ENCODE measurements around the gene DAGLB.
A peak's percentile ranks its signal among the peaks of the same experiment; 100 is the strongest.
"Not testable (repeated sequence)": the region's sequence is repeated elsewhere in the genome, so short reads cannot be mapped to it uniquely, and the experiment has no call there.

DAGLB gene, protein sequence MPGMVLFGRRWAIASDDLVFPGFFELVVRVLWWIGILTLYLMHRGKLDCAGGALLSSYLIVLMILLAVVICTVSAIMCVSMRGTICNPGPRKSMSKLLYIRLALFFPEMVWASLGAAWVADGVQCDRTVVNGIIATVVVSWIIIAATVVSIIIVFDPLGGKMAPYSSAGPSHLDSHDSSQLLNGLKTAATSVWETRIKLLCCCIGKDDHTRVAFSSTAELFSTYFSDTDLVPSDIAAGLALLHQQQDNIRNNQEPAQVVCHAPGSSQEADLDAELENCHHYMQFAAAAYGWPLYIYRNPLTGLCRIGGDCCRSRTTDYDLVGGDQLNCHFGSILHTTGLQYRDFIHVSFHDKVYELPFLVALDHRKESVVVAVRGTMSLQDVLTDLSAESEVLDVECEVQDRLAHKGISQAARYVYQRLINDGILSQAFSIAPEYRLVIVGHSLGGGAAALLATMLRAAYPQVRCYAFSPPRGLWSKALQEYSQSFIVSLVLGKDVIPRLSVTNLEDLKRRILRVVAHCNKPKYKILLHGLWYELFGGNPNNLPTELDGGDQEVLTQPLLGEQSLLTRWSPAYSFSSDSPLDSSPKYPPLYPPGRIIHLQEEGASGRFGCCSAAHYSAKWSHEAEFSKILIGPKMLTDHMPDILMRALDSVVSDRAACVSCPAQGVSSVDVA

DNA sequence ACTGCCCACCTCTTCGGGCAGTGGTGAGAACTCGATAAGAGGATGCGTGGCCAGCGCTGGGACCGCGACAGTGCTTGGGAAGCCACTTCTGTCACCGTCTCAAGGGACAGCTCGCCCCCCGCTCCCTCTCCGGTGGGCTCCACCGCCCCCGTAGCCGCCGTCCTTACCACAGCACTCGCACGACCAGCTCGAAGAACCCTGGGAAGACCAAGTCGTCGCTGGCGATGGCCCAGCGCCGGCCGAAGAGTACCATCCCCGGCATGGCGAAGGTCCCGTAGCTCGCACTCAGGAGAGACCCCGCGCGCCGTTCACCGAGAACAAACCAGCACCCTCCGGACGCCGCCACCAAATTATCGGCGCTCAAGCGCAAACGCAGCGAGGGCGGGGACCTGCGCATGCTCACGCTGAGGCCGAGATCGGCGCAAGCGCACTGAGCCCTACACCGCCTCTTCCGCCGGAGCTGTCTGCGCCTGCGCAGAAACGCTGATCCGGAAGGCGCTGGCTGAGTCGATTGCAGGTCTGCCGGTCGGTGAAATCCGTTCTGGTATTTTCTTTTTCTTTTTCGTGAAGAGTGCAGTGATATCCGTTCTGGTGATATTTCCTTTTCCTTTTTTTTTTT is at the start of gene DAGLB:
DAGLB (minus strand) TSS at position 374 of the 619 bp plus-strand sequence; CDS start at position 262, 112 bp downstream.
- DNase-seq (ENCODE audit: low spot score), result peak; percentile 95

DNA sequence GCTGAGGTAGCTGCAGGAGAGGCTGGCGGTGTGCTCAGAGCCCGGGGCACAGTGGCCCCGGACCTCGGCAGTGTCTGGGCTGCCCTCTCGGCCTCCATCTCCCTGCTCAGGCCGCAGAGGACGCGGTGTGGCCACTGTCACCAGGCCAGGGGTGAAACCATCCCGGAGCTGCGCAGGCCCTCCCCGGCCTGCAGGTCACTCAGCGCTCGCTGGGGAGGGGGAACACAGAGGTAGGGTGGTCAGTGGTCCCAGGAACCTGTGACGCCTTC is 49.8 kb upstream of the DAGLB start:
- DNase-seq (ENCODE audit: low spot score), result no peak

DNA sequence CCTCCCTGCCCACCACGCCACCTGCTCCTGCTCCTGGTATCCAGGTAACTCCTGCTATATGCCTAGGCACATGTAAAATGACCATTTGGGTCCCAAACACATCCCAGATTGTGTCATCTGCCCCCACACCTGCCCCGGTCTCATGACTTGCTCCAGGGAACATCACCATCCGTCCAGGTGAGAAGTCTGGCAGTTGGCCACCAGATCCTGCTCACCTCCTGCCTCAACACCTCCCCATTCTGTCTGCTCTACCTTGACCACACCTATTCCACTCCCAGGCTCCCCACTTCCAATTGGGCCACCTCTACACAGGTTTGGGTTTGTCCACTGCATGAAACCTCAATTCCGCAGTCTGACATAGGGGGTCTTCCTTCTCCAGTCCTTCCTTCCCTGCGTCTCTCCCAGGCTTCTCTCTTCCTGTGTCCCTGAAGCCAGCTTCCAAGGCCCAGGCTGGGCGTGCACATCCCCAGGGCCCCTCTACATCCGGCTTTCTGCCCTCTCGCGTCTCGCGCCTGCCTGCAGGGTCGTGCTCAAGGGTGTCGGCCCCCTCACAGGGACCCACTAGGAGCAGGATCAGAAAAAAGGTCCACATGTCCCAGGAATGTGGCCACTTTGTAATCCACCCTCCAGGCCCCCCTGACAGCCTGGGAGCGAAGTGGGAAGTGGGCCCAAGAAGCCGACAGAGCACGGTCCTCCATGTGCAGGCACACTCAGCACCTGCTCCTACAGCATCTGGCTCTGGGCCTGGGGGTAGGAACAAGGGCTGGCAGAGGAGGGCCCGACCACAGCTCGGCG is 49.3 kb upstream of the DAGLB start:
- DNase-seq (ENCODE audit: low spot score), result no peak

DNA sequence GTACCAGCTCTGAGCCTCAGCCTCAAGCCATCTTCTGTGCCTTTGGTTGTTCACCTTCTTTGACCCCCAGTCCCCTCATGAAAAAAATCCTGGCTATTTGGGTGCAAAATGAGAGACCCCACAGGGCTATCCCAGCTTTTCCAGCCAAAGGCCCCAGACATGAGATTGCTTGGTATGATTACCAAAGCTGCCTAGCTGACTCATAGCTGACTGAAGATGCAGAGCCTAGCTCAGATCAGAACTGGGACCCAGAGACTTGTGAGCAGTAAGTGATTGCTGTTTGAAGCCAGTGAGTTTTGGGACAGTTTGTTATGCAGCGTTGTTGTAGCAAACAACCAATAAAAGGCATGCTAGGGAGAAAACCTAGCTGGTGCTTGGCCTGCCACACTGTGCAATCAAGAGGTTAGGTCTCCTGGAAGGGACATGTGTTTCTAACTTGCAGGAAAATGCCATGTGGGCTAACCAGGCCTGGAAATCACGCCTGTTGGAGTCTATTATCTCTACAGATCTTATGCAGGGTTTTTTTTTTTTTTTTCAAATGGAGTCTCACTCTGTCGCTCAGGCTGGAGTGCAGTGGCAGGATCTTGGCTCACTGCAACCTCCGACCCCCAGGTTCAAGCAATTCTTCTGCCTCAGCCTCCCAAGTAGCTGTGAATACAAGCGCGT is 48.0 kb upstream of the DAGLB start:
- DNase-seq (ENCODE audit: low spot score), result no peak

- no peak for DNase-seq (ENCODE audit: low spot score)
Measured at GRCh38 chr7:6494365-6494764, 46.6 kb upstream of the DAGLB start.

GRCh38 chr7:6491194-6491593 is 43.4 kb upstream of the DAGLB start:
- no peak for DNase-seq (ENCODE audit: low spot score)

- DNase-seq (ENCODE audit: low spot score), result no peak
Measured at GRCh38 chr7:6489612-6490011, 41.9 kb upstream of the DAGLB start.

DNA sequence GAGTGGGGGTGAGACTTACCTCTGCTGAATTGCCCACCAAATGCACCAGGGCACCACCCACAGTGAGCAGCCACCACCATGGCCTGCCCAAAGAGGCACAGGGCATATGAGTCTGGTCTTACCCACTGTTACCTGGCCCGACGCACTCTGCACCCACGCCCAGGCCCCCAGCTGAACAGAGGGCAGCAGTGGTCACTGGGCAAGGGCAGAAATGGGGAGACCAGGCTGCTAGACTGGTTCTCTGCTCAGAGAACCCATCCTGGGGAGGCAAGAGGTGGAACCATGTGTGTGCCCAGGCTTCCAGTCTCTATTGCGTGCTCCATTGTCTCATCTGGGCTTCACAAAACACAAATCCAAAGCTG is 39.4 kb upstream of the DAGLB start:
- no peak for DNase-seq (ENCODE audit: low spot score)

GRCh38 chr7:6486438-6487183 is 38.9 kb upstream of the DAGLB start:
- DNase-seq (ENCODE audit: low spot score), result no peak

DNA sequence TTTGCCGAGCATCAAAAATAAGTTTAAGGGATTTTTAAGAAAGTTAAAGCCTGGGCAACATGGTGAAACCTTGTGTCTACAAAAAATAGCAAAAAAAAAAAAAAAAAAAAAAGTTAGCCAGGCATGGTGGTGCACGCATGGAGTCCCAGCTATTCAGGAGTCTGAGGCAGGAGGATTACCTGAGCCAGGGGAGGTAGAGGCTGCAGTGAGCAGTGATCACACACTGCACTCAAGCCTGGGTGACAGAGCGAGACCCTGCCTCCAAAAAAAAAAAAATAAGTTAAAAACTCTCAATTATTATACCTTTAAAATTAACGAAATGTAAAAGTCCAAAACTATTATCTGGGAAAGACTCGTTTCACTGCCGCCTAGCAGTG is 35.0 kb upstream of the DAGLB start:
- no peak for DNase-seq (ENCODE audit: low spot score)

GRCh38 chr7:6482307-6482706 is 34.6 kb upstream of the DAGLB start:
- DNase-seq (ENCODE audit: low spot score), result no peak

GRCh38 chr7:6481445-6481844 is 33.7 kb upstream of the DAGLB start:
- DNase-seq (ENCODE audit: low spot score), result no peak

- DNase-seq (ENCODE audit: low spot score), result no peak
Measured at GRCh38 chr7:6480323-6480660, 32.5 kb upstream of the DAGLB start.

GRCh38 chr7:6479067-6479466 is 31.3 kb upstream of the DAGLB start:
- no peak for DNase-seq (ENCODE audit: low spot score)

DNA sequence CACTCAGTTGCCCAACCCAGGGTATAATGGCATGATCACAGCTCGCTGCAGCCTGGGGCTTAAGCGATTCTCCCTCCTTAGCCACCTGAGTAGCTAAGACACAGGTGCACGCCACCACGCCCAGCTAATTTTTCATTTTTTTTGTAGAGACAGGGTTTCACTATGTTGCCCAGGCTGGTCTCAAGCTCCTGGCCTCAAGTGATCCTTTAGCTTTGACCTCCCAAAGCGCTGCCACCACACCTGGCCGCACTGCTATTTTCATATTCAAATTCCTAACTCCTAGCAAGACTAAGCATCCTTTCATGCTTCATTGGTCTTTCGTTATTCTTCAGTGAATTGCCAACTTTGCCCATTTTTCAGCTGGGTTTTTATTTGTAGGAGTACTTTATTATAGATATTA is 30.4 kb upstream of the DAGLB start:
- no peak for DNase-seq (ENCODE audit: low spot score)

- no peak for DNase-seq (ENCODE audit: low spot score)
Measured at GRCh38 chr7:6477318-6477660, 29.5 kb upstream of the DAGLB start.

DNA sequence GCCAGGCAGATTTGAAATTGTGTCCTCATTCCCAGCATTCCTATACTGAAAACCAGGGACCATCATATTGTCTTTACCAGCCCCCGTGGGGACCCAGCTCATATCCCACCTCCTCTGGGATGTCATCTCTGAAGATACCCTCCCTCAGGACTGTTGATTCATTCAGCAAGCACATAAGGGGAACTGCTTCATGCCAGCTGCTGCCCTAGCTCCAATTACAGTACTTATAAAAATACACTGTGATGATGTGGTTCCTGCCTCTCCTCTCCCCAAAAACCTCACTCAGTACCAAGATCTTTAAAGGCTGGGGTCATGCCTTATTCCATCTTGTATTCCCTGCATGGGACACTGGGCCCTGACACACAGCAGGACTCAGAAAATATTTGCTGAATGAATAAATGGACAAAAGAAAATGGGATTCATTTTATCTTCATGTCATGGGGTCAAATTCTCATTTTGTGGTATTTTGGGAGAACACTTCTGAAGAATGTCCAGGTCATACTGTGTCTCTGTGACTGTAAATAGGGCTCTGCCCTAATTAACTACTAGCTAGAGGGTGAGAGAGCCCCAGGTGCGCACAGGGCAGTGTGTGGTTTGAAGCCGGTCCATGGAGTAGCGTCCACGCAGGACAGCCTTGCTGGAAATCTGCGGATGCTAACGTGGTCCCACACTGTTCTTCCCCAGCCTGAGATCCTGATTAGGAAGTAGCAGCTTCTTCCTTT is 29.0 kb upstream of the DAGLB start:
- DNase-seq (ENCODE audit: low spot score), result no peak

DNA sequence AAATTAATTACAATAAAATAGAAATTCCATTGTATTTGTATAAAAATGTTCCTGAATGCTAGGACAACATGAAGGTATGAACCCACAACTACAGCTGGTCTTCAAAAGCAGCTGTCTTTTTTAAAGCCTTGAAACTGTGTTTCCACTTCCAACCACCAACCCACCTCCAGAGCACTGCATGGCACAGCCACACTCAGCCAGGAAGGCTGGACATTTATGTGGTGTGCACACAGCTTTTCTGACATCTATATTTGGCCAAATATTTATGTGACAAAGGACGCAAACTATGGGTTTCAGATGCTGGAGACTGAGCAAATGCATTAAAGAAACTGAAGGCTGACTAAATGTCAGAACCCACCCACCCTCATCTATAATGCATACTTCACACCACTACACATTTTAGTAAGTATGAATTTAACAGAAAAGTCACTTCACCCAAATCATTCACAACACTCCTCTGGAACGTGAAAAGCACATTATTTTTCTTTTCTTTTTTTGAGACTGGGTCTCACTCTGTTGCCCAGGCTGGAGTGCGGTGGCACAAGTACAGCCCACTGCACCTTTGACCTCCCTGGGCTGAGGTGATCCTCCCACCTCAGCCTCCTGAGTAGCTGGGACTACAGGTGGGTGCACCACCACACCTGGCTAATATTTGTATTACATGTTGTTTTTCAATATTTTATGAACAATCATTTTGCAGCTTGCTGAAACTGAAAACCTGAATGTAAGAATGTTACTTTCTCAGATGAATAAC is 27.9 kb upstream of the DAGLB start:
- no peak for DNase-seq (ENCODE audit: low spot score)

DNA sequence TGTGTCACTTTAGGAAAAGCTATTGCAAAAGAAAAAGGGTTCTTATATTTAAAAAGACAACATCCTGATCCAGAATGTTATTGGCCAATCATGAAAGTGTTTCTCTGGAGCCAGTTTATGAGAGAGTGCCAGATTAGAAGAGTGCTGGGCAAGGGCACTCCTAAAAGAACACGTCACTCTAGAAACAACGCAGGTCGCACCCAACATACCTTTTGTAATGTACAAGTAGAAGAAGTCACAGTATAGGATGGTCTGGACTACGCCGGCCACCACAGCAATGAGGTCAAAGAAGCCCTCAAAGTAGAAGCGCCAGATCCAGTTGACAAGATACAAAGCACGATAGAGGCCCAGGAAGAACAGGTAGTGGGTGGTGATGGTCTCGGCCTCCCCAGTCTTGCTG is 18.1 kb upstream of the DAGLB start:
- DNase-seq (ENCODE audit: low spot score), result no peak

- DNase-seq (ENCODE audit: low spot score), result not testable (repeated sequence)
Measured at GRCh38 chr7:6463609-6464008, 15.9 kb upstream of the DAGLB start.

All from left forelimb (tissue), 1 donor.